ENCODE results near the gene SERPINF2.
A peak's percentile ranks its signal among the peaks of the same experiment; 100 is the strongest.

The SERPINF2 gene

DNA sequence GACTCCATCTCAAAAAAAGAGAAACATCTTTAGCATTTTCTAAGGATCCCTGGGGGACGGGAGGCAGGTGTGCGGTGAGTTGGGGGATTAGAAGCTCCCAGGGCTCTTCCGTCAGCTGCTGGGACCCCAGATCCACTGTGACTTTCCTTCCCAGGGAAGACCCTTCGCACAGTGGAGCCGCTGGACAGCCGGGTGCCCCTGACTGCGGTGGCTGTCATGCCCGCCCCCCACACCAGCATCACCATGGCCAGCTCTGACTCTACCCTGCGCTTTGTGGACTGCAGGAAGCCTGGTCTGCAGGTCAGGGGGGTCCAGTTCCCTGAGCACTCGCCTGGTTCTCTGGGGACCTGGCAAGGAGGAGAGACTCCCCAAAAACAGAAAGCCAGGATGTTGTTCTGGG, 7.3 kb upstream of the SERPINF2 start:
- Histone ChIP-seq H3K4me3 (ENCODE audit: low read depth, low read length) (no peak overlapping the region), H3K9ac (ENCODE audit: low read length) (no peak overlapping the region), H3K4me1 (ENCODE audit: control insufficient read depth in 1 of 2, insufficient read depth in 2 of 2, low read length in 2 of 2) (peaks cover 3 to 12% of the 10 kb centered on the region in 2 experiments), H4K12ac (ENCODE audit: low read depth, low read length) (no peak overlapping the region), H3K79me2 (ENCODE audit: control insufficient read depth, insufficient read depth, low read length, poor library complexity) (no peaks in the 10 kb centered on the region), H3K27ac (ENCODE audit: low read depth, low read length) (no peak overlapping the region), H3K4me2 (ENCODE audit: low read length) (no peak overlapping the region), H3K23ac (ENCODE audit: low read length) (no peak overlapping the region), H3K18ac (ENCODE audit: low read length) (no peak overlapping the region), H2BK120ac (ENCODE audit: insufficient read depth, low read length, poor library complexity) (no peak overlapping the region), H2BK12ac (ENCODE audit: low read length) (no peak overlapping the region), H3K79me1 (ENCODE audit: low read length) (no peaks in the 10 kb centered on the region), H3K14ac (ENCODE audit: low read length) (no peak overlapping the region), H3K9me3 (ENCODE audit: insufficient read depth, low read depth, low read length) (peaks cover 2% of the 10 kb centered on the region), H2AK5ac (ENCODE audit: low read length) (no peak overlapping the region), H2AFZ (ENCODE audit: insufficient read depth, low read length, poor library complexity) (no peak overlapping the region), H3K4ac (ENCODE audit: low read depth, low read length) (no peak overlapping the region), H3K36me3 (ENCODE audit: control insufficient read depth in 1 of 2, insufficient read depth in 2 of 2, low read length in 2 of 2) (peaks cover 12 to 14% of the 10 kb centered on the region in 2 experiments), H4K91ac (ENCODE audit: low read depth, low read length) (no peak overlapping the region), H2BK5ac (ENCODE audit: low read depth, low read length, poor library complexity) (no peak overlapping the region), H4K8ac (ENCODE audit: low read depth, low read length) (no peak overlapping the region), H3K27me3 (ENCODE audit: insufficient read depth, low read length) (no peaks in the 10 kb centered on the region)
- DNase-seq: no peak
- no CpG with 5 or more reads among the region's 10 CpGs for WGBS (ENCODE audit: extremely low coverage, insufficient coverage, insufficient read length)

DNA sequence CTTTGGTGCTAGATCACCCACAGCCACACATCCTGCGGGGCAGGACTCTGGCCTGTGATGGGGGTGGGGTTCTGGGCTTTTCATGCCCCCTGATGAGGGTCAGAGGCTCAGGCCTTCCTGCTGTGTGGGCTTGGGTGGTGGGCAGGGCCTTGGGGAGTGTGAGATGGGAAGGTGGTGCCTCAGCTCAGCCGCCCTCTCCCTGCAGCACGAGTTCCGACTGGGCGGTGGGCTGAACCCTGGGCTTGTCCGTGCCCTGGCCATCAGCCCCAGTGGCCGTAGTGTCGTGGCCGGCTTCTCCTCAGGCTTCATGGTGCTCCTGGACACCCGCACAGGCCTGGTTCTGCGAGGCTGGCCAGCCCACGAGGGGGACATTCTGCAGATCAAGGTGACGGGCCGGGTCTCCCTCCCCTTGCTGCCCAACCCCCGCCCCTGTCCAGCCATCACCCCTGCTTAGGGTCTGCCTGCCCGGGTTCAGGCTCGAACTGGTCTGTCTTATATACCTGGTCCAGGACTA, 6.8 kb upstream of the SERPINF2 start:
- no CpG with 5 or more reads among the region's 17 CpGs for WGBS (ENCODE audit: extremely low coverage, insufficient coverage, insufficient read length)
- Histone ChIP-seq H3K4me1 (ENCODE audit: control insufficient read depth in 1 of 2, insufficient read depth in 2 of 2, low read length in 2 of 2) (peaks cover 3 to 12% of the 10 kb centered on the region in 2 experiments), H3K79me2 (ENCODE audit: control insufficient read depth, insufficient read depth, low read length, poor library complexity) (no peaks in the 10 kb centered on the region), H3K79me1 (ENCODE audit: low read length) (no peaks in the 10 kb centered on the region), H2BK12ac (ENCODE audit: low read length) (no peak overlapping the region), H4K91ac (ENCODE audit: low read depth, low read length) (no peak overlapping the region), H2AK5ac (ENCODE audit: low read length) (no peak overlapping the region), H2BK120ac (ENCODE audit: insufficient read depth, low read length, poor library complexity) (no peak overlapping the region), H2BK5ac (ENCODE audit: low read depth, low read length, poor library complexity) (no peak overlapping the region), H3K4me3 (ENCODE audit: low read depth, low read length) (no peak overlapping the region), H3K9ac (ENCODE audit: low read length) (no peak overlapping the region), H3K18ac (ENCODE audit: low read length) (no peak overlapping the region), H3K14ac (ENCODE audit: low read length) (no peak overlapping the region), H4K8ac (ENCODE audit: low read depth, low read length) (no peak overlapping the region), H3K4me2 (ENCODE audit: low read length) (no peak overlapping the region), H2AFZ (ENCODE audit: insufficient read depth, low read length, poor library complexity) (no peak overlapping the region), H3K27ac (ENCODE audit: low read depth, low read length) (no peak overlapping the region), H3K27me3 (ENCODE audit: insufficient read depth, low read length) (no peaks in the 10 kb centered on the region), H3K23ac (ENCODE audit: low read length) (no peak overlapping the region), H3K4ac (ENCODE audit: low read depth, low read length) (no peak overlapping the region), H3K36me3 (ENCODE audit: control insufficient read depth in 1 of 2, insufficient read depth in 2 of 2, low read length in 2 of 2) (peaks cover 12 to 14% of the 10 kb centered on the region in 2 experiments), H4K12ac (ENCODE audit: low read depth, low read length) (no peak overlapping the region), H3K9me3 (ENCODE audit: insufficient read depth, low read depth, low read length) (peaks cover 2% of the 10 kb centered on the region)
- DNase-seq: no peak

DNA sequence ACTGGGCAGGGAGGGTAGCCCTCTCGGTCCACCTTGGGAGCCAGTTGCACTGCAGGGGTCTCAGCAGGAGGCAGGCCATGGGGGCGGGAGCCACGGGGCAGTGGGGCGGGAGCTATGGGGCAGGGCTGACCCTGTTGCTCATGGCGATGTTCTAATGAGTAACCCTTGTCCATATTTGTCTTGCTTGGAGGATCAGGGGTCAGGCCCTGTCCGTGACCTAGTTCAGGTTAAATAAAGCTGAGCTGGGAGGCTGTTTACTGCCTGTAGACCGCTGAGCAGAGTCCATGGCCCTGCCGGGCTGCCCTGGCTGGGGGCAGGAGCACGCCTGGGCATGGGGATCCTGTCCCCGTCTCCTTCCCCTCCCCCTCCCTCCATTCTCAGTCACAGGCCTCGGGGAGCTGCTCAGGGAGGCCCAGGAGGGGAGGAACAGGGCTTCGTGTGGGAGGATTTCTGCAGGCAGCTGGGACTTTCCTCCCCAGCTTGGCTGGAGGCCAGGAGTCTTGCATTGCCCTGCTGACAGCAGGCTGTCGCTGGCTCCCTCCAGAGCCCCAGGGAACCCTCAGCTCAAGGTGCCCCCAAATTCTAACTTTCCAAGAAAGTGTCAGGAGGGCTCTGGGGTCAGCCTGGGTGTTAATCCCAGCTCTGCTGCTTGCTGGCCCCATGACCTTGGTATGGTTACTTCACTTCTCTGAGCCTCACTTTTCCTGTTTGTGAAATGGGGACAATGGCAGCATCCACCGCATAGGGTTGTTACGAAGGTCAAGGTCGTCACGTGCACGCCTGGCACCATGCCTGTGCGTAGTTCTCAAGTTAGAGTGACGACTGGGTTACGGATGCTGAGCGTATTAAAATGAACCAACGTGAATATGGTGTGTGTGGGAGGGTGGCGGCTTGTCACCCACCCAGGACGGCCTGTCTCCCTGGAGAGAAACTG, 6.1 kb upstream of the SERPINF2 start:
- no peak overlapping the region for H2AK5ac ChIP-seq (ENCODE audit: low read length)
- no peaks in the 10 kb centered on the region for H3K79me1 ChIP-seq (ENCODE audit: low read length)
- H3K9me3 ChIP-seq (ENCODE audit: insufficient read depth, low read depth, low read length): peaks cover 3% of the 10 kb centered on the region
- no peak overlapping the region for H3K4ac ChIP-seq (ENCODE audit: low read depth, low read length)
- H2BK5ac ChIP-seq (ENCODE audit: low read depth, low read length, poor library complexity): no peak overlapping the region
- no peaks in the 10 kb centered on the region for H3K27me3 ChIP-seq (ENCODE audit: insufficient read depth, low read length)
- no peak overlapping the region for H2AFZ ChIP-seq (ENCODE audit: insufficient read depth, low read length, poor library complexity)
- no peak overlapping the region for H3K9ac ChIP-seq (ENCODE audit: low read length)
- no peak overlapping the region for H2BK12ac ChIP-seq (ENCODE audit: low read length)
- H3K18ac ChIP-seq (ENCODE audit: low read length): no peak overlapping the region
- no peak overlapping the region for H3K4me2 ChIP-seq (ENCODE audit: low read length)
- H4K91ac ChIP-seq (ENCODE audit: low read depth, low read length): no peak overlapping the region
- H3K23ac ChIP-seq (ENCODE audit: low read length): no peak overlapping the region
- no peak overlapping the region for H3K27ac ChIP-seq (ENCODE audit: low read depth, low read length)
- no peak overlapping the region for H2BK120ac ChIP-seq (ENCODE audit: insufficient read depth, low read length, poor library complexity)
- H3K79me2 ChIP-seq (ENCODE audit: control insufficient read depth, insufficient read depth, low read length, poor library complexity): no peaks in the 10 kb centered on the region
- H3K14ac ChIP-seq (ENCODE audit: low read length): no peak overlapping the region
- no peak overlapping the region for H4K12ac ChIP-seq (ENCODE audit: low read depth, low read length)
- peak in 1 of 2 donors; percentile 40 for DNase-seq
- H4K8ac ChIP-seq (ENCODE audit: low read depth, low read length): no peak overlapping the region
- H3K36me3 ChIP-seq (ENCODE audit: control insufficient read depth in 1 of 2, insufficient read depth in 2 of 2, low read length in 2 of 2): peaks cover 12 to 14% of the 10 kb centered on the region in 2 experiments
- peaks cover 3 to 9% of the 10 kb centered on the region in 2 experiments for H3K4me1 ChIP-seq (ENCODE audit: control insufficient read depth in 1 of 2, insufficient read depth in 2 of 2, low read length in 2 of 2)
- WGBS (ENCODE audit: extremely low coverage, insufficient coverage, insufficient read length): no CpG with 5 or more reads among the region's 25 CpGs
- H3K4me3 ChIP-seq (ENCODE audit: low read depth, low read length): peak overlapping the region; percentile 5

DNA sequence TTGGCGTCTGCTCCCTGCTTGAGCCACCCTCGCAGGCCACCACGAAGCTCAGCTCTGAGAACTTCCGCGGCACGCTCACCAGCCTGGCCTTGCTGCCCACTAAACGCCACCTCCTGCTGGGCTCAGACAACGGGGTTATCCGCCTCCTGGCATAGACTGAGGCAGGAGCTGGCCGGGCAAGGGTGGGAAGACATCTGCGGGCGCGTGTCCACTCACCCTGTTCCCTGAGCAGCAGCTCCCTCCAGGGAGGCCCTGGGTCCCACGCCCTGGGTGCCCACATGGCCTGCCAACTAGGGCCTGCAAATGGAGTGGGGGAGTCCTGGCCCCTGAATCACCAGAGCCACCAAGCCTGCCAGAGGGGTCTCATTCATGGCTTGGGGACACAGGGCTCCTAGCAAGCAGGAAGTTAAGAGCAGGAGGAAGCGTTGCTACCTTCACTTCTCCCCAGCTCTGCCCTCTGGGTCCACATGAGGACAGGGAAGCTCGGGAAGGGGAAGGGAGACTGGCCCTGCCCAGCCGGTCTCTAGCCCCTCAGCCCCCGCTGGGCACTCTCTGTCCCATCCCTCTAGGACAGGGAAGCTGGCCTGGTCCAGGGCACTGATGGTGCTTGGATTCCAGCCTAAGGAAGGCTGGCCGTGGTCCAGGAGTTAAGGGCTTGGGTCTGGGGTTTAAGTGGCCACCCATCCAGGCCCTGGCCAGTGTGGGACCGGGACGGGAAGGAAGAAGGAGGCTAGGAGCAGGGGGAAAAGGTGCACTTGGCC, 5.0 kb upstream of the SERPINF2 start:
- no CpG with 5 or more reads among the region's 21 CpGs for WGBS (ENCODE audit: extremely low coverage, insufficient coverage, insufficient read length)
- no peaks in the 10 kb centered on the region for H3K27me3 ChIP-seq (ENCODE audit: insufficient read depth, low read length)
- H2AK5ac ChIP-seq (ENCODE audit: low read length): no peak overlapping the region

More for the DNA sequence above, 5.0 kb upstream of the SERPINF2 start:
- H3K4me1 ChIP-seq (ENCODE audit: control insufficient read depth in 1 of 2, insufficient read depth in 2 of 2, low read length in 2 of 2): peaks cover 3 to 9% of the 10 kb centered on the region in 2 experiments
- no peak overlapping the region for H3K27ac ChIP-seq (ENCODE audit: low read depth, low read length)
- no peak overlapping the region for H3K4me2 ChIP-seq (ENCODE audit: low read length)
- H3K79me1 ChIP-seq (ENCODE audit: low read length): no peaks in the 10 kb centered on the region
- peaks cover 12% of the 10 kb centered on the region in 2 experiments for H3K36me3 ChIP-seq (ENCODE audit: control insufficient read depth in 1 of 2, insufficient read depth in 2 of 2, low read length in 2 of 2)
- peaks cover 3% of the 10 kb centered on the region for H3K9me3 ChIP-seq (ENCODE audit: insufficient read depth, low read depth, low read length)
- H3K18ac ChIP-seq (ENCODE audit: low read length): no peak overlapping the region
- no peak for DNase-seq
- H3K14ac ChIP-seq (ENCODE audit: low read length): no peak overlapping the region
- no peak overlapping the region for H3K9ac ChIP-seq (ENCODE audit: low read length)
- no peak overlapping the region for H3K4me3 ChIP-seq (ENCODE audit: low read depth, low read length)
- no peak overlapping the region for H3K4ac ChIP-seq (ENCODE audit: low read depth, low read length)
- H2BK5ac ChIP-seq (ENCODE audit: low read depth, low read length, poor library complexity): no peak overlapping the region
- no peak overlapping the region for H4K8ac ChIP-seq (ENCODE audit: low read depth, low read length)
- no peak overlapping the region for H4K91ac ChIP-seq (ENCODE audit: low read depth, low read length)
- no peak overlapping the region for H2BK12ac ChIP-seq (ENCODE audit: low read length)
- H4K12ac ChIP-seq (ENCODE audit: low read depth, low read length): no peak overlapping the region
- H2AFZ ChIP-seq (ENCODE audit: insufficient read depth, low read length, poor library complexity): no peak overlapping the region
- no peak overlapping the region for H3K23ac ChIP-seq (ENCODE audit: low read length)
- no peak overlapping the region for H2BK120ac ChIP-seq (ENCODE audit: insufficient read depth, low read length, poor library complexity)
- no peaks in the 10 kb centered on the region for H3K79me2 ChIP-seq (ENCODE audit: control insufficient read depth, insufficient read depth, low read length, poor library complexity)

Measured in trophoblast cell (in vitro differentiated cells and primary cell).